KOPT-K1 (cell line): ENCODE measurements around the gene RNF144A.

Experiments
- H3K27ac ChIP-seq: fragments of 200-600 bp; sonication (generic); 2 replicates; pipeline ENCODE4 v1.5.1; 2016; ENCODE audit warnings: antibody characterized with exemption, mild to moderate bottlenecking, low read depth, low read length; ENCODE audit not compliant: poor library complexity, severe bottlenecking
- H3K36me3 ChIP-seq: fragments of 200-600 bp; sonication (generic); 2 replicates; pipeline ENCODE4 v1.5.1; 2017; ENCODE audit warnings: antibody characterized with exemption, mild to moderate bottlenecking, low read length, moderate library complexity; ENCODE audit not compliant: insufficient read depth
- H3K9me3 ChIP-seq: fragments of 200-600 bp; sonication (generic); 2 replicates; pipeline ENCODE4 v1.5.1; 2017; ENCODE audit warnings: antibody characterized with exemption, low read length, mild to moderate bottlenecking; ENCODE audit not compliant: insufficient read depth, poor library complexity, severe bottlenecking

Gene RNF144A

GRCh38 chr2:6943971-6944370, 26.8 kb downstream of the RNF144A start:
- Histone ChIP-seq H3K9me3 (no peaks in the 10 kb centered on the region), H3K27ac (no peak overlapping the region), H3K36me3 (peaks cover 70% of the 10 kb centered on the region)

GRCh38 chr2:6944555-6944954, 27.3 kb downstream of the RNF144A start:
- H3K36me3 ChIP-seq = peaks cover 71% of the 10 kb centered on the region
- H3K27ac ChIP-seq = no peak overlapping the region
- no peaks in the 10 kb centered on the region for H3K9me3 ChIP-seq

- Histone ChIP-seq H3K27ac (no peak overlapping the region), H3K36me3 (peaks cover 71% of the 10 kb centered on the region), H3K9me3 (no peaks in the 10 kb centered on the region)
Measured at GRCh38 chr2:6945087-6945813, 28.0 kb downstream of the RNF144A start.

- no peaks in the 10 kb centered on the region for H3K9me3 ChIP-seq
- H3K36me3 ChIP-seq = peaks cover 67% of the 10 kb centered on the region
- H3K27ac ChIP-seq = no peak overlapping the region
Measured at GRCh38 chr2:6945821-6946220, 28.6 kb downstream of the RNF144A start.

GRCh38 chr2:6946722-6947121, 29.5 kb downstream of the RNF144A start:
- H3K9me3 ChIP-seq = no peaks in the 10 kb centered on the region
- H3K27ac ChIP-seq = no peak overlapping the region
- H3K36me3 ChIP-seq = peaks cover 58% of the 10 kb centered on the region

GRCh38 chr2:6947929-6948676, 30.9 kb downstream of the RNF144A start:
- no peak overlapping the region for H3K27ac ChIP-seq
- H3K36me3 ChIP-seq = peaks cover 44% of the 10 kb centered on the region
- no peaks in the 10 kb centered on the region for H3K9me3 ChIP-seq

GRCh38 chr2:6948677-6949351, 31.6 kb downstream of the RNF144A start:
- no peaks in the 10 kb centered on the region for H3K9me3 ChIP-seq
- H3K27ac ChIP-seq = no peak overlapping the region
- peaks cover 37% of the 10 kb centered on the region for H3K36me3 ChIP-seq

- H3K36me3 ChIP-seq = peaks cover 23% of the 10 kb centered on the region
- H3K27ac ChIP-seq = no peak overlapping the region
- no peaks in the 10 kb centered on the region for H3K9me3 ChIP-seq
Measured at GRCh38 chr2:6951046-6951445, 33.8 kb downstream of the RNF144A start.

- H3K27ac ChIP-seq = no peak overlapping the region
- no peaks in the 10 kb centered on the region for H3K9me3 ChIP-seq
- H3K36me3 ChIP-seq = peaks cover 26% of the 10 kb centered on the region
Measured at GRCh38 chr2:6952101-6952500, 34.9 kb downstream of the RNF144A start.

- H3K9me3 ChIP-seq = no peaks in the 10 kb centered on the region
Measured at GRCh38 chr2:6954586-6954985, 37.4 kb downstream of the RNF144A start.

GRCh38 chr2:6955511-6956136, 38.4 kb downstream of the RNF144A start:
- Histone ChIP-seq H3K36me3 (peaks cover 32% of the 10 kb centered on the region; the same call in 1 of the 2 replicates), H3K9me3 (no peaks in the 10 kb centered on the region), H3K27ac (no peak overlapping the region)

More at GRCh38 chr2:6954586-6954985, 37.4 kb downstream of the RNF144A start:
- Histone ChIP-seq H3K27ac (no peak overlapping the region), H3K36me3 (peaks cover 21% of the 10 kb centered on the region; the same call in 1 of the 2 replicates)

GRCh38 chr2:6956566-6956965, 39.4 kb downstream of the RNF144A start:
- Histone ChIP-seq H3K36me3 (peaks cover 36% of the 10 kb centered on the region), H3K27ac (no peak overlapping the region), H3K9me3 (no peaks in the 10 kb centered on the region)

GRCh38 chr2:6957031-6957714, 40.0 kb downstream of the RNF144A start:
- Histone ChIP-seq H3K9me3 (no peaks in the 10 kb centered on the region), H3K27ac (no peak overlapping the region), H3K36me3 (peaks cover 42% of the 10 kb centered on the region)

- Histone ChIP-seq H3K9me3 (no peaks in the 10 kb centered on the region), H3K36me3 (peaks cover 47% of the 10 kb centered on the region), H3K27ac (no peak overlapping the region)
Measured at GRCh38 chr2:6957910-6958615, 40.9 kb downstream of the RNF144A start.
